ENCODE data around the gene TPI1.

The TPI1 gene

GRCh38 chr12:6916426-6917200 lies 49.3 kb downstream of the TPI1 start:
- TF ChIP-seq CTCF (IDR thresholded peaks at IDR 0.05; ENCODE audit: insufficient read depth, low read length, missing control alignments) = no peak
- DNase-seq (ENCODE audit: low read depth, low spot score) = no peak
- peak overlapping the region; percentile 6 for H3K4me3 ChIP-seq (ENCODE audit: low read depth, low read length)
- ChIA-PET CTCF (interaction anchor here (0.7 to 8.2 kb wide), 9 partner anchors 9 to 50 kb away, joined by 3 to 98 read pairs (median 3); partner anchors contain the start of gene SPSB2), POLR2A (interaction anchor here (1.0 to 1.2 kb wide), 2 partner anchors 9 to 27 kb away, joined by 3 read pairs; partner anchors contain the start of genes C12orf57 and RNU7-1)

- CTCF ChIA-PET = interaction anchor here (0.7 to 8.2 kb wide), 7 partner anchors 8 to 200 kb away, joined by 3 to 98 read pairs (median 4); partner anchors contain the start of gene SPSB2
These were observed 50.3 kb downstream of the TPI1 start for GRCh38 chr12:6917491-6918231.

GRCh38 chr12:6919588-6919987 lies 52.3 kb downstream of the TPI1 start:
- TF ChIP-seq CTCF (IDR thresholded peaks at IDR 0.05; ENCODE audit: insufficient read depth, low read length, missing control alignments) = no peak
- DNase-seq (ENCODE audit: low read depth, low spot score) = no peak
- ChIA-PET POLR2A (interaction anchor here (1.0 kb wide), 1 partner anchor 24 kb away, joined by 3 read pairs; the partner anchor contains the start of genes C12orf57 and RNU7-1), CTCF (interaction anchor here (0.7 to 1.5 kb wide), 6 partner anchors 12 to 48 kb away, joined by 3 to 4 read pairs (median 3); no protein-coding TSS in a partner anchor)
- H3K4me3 ChIP-seq (ENCODE audit: low read depth, low read length) = no peak overlapping the region

More at GRCh38 chr12:6917491-6918231, 50.3 kb downstream of the TPI1 start:
- POLR2A ChIA-PET = interaction anchor here (0.7 to 1.2 kb wide), 3 partner anchors 8 to 45 kb away, joined by 3 read pairs; partner anchors contain the start of genes C12orf57, RNU7-1 and SPSB2
- no peak for TF ChIP-seq CTCF (IDR thresholded peaks at IDR 0.05; ENCODE audit: insufficient read depth, low read length, missing control alignments)
- DNase-seq (ENCODE audit: low read depth, low spot score) = no peak
- no peak overlapping the region for H3K4me3 ChIP-seq (ENCODE audit: low read depth, low read length)
